A549 (cell line): ENCODE results near the gene ZNF865. TPM values are rescaled to one million over a fixed set of nuclear protein-coding genes. Genes with fewer than 3 reads are reported as not detected.
A peak's percentile ranks its signal among the peaks of the same experiment; 100 is the strongest.

ENCODE experiments used
- ATAC-seq, 2 experiments: fragments of 200-7000 bp in 1 of 2; fragments of >200 bp in 1 of 2; cut with Nextera tagmentation in 1 of 2; cut with Tn5 transposase in 1 of 2; 3 replicates each; pipeline versions ENCODE4 v1.8.0 to v1.9.1; 2018 to 2020; ENCODE audit warnings: mild to moderate bottlenecking in 1 of 2, moderate library complexity in 1 of 2
- CTCF ChIA-PET: fragments of 300-600 bp; sonication (Branson Sonifier 250); formaldehyde crosslinking; extraction: SDS; loops from one replicate; lab custom pipeline; 2021; ENCODE audit warnings: antibody characterized with exemption, inconsistent platforms; lab: Yijun Ruan, JAX
- POLR2A ChIA-PET: fragments of 350-600 bp; formaldehyde crosslinking; extraction: SDS; loops from one replicate; lab custom pipeline; 2021; ENCODE audit warnings: antibody characterized with exemption, inconsistent platforms; lab: Yijun Ruan, JAX
- DNase-seq, 2 experiments: peaks; one replicate each; pipeline versions ENCODE4 v3.0.0 to v3.0.0-alpha.2; 2011 to 2016; ENCODE audit warnings: low read depth in 1 of 2, low spot score in 1 of 2
- FAIRE-seq: peaks from 2 replicates; lab custom pipeline; 2011; peaks lifted over from hg19 to GRCh38; lab: Jason Lieb, UNC
- H3K27ac ChIP-seq, 2 experiments: fragments of >200 bp; sonication (Bioruptor Twin); formaldehyde crosslinking; 3 replicates each; pipeline ENCODE4 v1.5.1; 2016 to 2017
- H3K4me1 ChIP-seq: fragments of >200 bp; sonication (Bioruptor Twin); formaldehyde crosslinking; 3 replicates; pipeline ENCODE4 v1.6.1; 2016
- H3K4me2 ChIP-seq: fragments of >200 bp; sonication (Bioruptor Twin); formaldehyde crosslinking; 3 replicates; pipeline ENCODE4 v1.6.1; 2016
- H3K4me3 ChIP-seq: fragments of >200 bp; sonication (Bioruptor Twin); formaldehyde crosslinking; 3 replicates; pipeline ENCODE4 v1.5.1; 2016
- H3K9me3 ChIP-seq: fragments of >200 bp; sonication (Bioruptor Twin); formaldehyde crosslinking; 3 replicates; pipeline ENCODE4 v1.6.1; 2016
- BHLHE40 ChIP-seq: IDR thresholded peaks from 2 replicates; pipeline ENCODE4 v1.6.1; 2012; ENCODE audit warnings: low read depth, low read length, inconsistent platforms
- CBX2 ChIP-seq: fragments of 200-600 bp; sonication (generic); IDR thresholded peaks from 2 replicates; pipeline ENCODE4 v1.6.1; 2016; ENCODE audit warnings: low read depth, mild to moderate bottlenecking, borderline replicate concordance
- CEBPB ChIP-seq, 2 experiments: fragments of >200 bp in 1 of 2; sonication (Bioruptor Twin) in 1 of 2; formaldehyde crosslinking in 1 of 2; IDR thresholded peaks; 2 replicates each; pipeline ENCODE4 v1.6.1; 2012 to 2016
- CHD2 ChIP-seq: fragments of 150-350 bp; IDR thresholded peaks from 2 replicates; pipeline ENCODE4 v1.6.1; 2014; ENCODE audit warnings: low read length; ENCODE audit not compliant: partially characterized antibody
- CHD4 ChIP-seq: fragments of 200-600 bp; sonication (generic); IDR thresholded peaks from 2 replicates; pipeline ENCODE4 v1.6.1; 2016; ENCODE audit warnings: antibody characterized with exemption, mild to moderate bottlenecking, borderline replicate concordance
- EHMT2 ChIP-seq: fragments of 200-600 bp; sonication (generic); IDR thresholded peaks from 2 replicates; pipeline ENCODE4 v1.6.1; 2016; ENCODE audit warnings: antibody characterized with exemption, low read depth, mild to moderate bottlenecking, moderate library complexity
- ELK1 ChIP-seq: fragments of 150-350 bp; IDR thresholded peaks from 2 replicates; pipeline ENCODE4 v1.6.1; 2014; ENCODE audit warnings: low read depth, mild to moderate bottlenecking, low read length
- EP300 ChIP-seq, 2 experiments: fragments of >200 bp; sonication (Bioruptor Twin); formaldehyde crosslinking; IDR thresholded peaks; 2 replicates in 1 of 2; 3 replicates in 1 of 2; pipeline ENCODE4 v1.6.1; 2016 to 2017
- FOSB ChIP-seq: fragments of 250-450 bp; sonication (Bioruptor Pico); IDR thresholded peaks from 2 replicates; pipeline ENCODE4 v1.5.0; 2020; ENCODE audit warnings: mild to moderate bottlenecking, moderate library complexity
- FOSL2 ChIP-seq, 2 experiments: fragments of 450-650 bp in 1 of 2; fragments of >200 bp in 1 of 2; sonication (Bioruptor Twin) in 1 of 2; formaldehyde crosslinking; IDR thresholded peaks; 2 replicates each; pipeline versions ENCODE4 v1.5.0 to v1.6.1; 2016 to 2020; ENCODE audit warnings: mild to moderate bottlenecking in 1 of 2, moderate library complexity in 1 of 2
- GATA3 ChIP-seq: IDR thresholded peaks from 2 replicates; pipeline ENCODE4 v1.6.1; 2012; ENCODE audit warnings: borderline replicate concordance
- HES2 ChIP-seq: fragments of >200 bp; sonication (Bioruptor Twin); formaldehyde crosslinking; IDR thresholded peaks from 2 replicates; pipeline ENCODE4 v1.6.1; 2016
- HEYL ChIP-seq: fragments of 250-450 bp; sonication (Bioruptor Pico); IDR thresholded peaks from 2 replicates; pipeline ENCODE4 v1.8.0; 2021; ENCODE audit warnings: mild to moderate bottlenecking, moderate library complexity
- HOXA7 ChIP-seq: fragments of 250-450 bp; sonication (Bioruptor Pico); IDR thresholded peaks from 2 replicates; pipeline ENCODE4 v1.5.0; 2020; ENCODE audit warnings: mild to moderate bottlenecking, moderate library complexity
- HOXB13 ChIP-seq: fragments of 250-450 bp; sonication (Bioruptor Pico); IDR thresholded peaks from 2 replicates; pipeline ENCODE4 v1.5.0; 2020; ENCODE audit warnings: low read depth, mild to moderate bottlenecking, moderate library complexity
- HOXB5 ChIP-seq: fragments of 250-450 bp; sonication (Bioruptor Pico); IDR thresholded peaks from 2 replicates; pipeline ENCODE4 v1.5.0; 2020; ENCODE audit warnings: mild to moderate bottlenecking, moderate library complexity
- JUN ChIP-seq, 2 experiments: fragments of >200 bp; sonication (Bioruptor Twin); formaldehyde crosslinking; IDR thresholded peaks; 2 replicates in 1 of 2; 3 replicates in 1 of 2; pipeline ENCODE4 v1.6.1; 2016 to 2017
- KDM1A ChIP-seq: fragments of 200-600 bp; sonication (generic); IDR thresholded peaks from 2 replicates; pipeline ENCODE4 v1.6.1; 2016; ENCODE audit warnings: low read depth, mild to moderate bottlenecking
- MAFK ChIP-seq: fragments of 450-650 bp; IDR thresholded peaks from 2 replicates; pipeline ENCODE4 v1.6.1; 2014; ENCODE audit not compliant: partially characterized antibody
- NPAS2 ChIP-seq: fragments of 250-450 bp; sonication (Bioruptor Pico); IDR thresholded peaks from 2 replicates; pipeline ENCODE4 v1.8.0; 2022; ENCODE audit warnings: mild to moderate bottlenecking, moderate library complexity, borderline replicate concordance
- PBX3 ChIP-seq: IDR thresholded peaks from 2 replicates; pipeline ENCODE4 v1.6.1; 2012
- POLR2AphosphoS2 ChIP-seq: conservative IDR thresholded peaks from 2 replicates; pipeline ENCODE4 v1.6.1; 2012; ENCODE audit warnings: low read length, improper control_type of control experiment, inconsistent platforms
- RAD21 ChIP-seq, 2 experiments: fragments of >200 bp in 1 of 2; sonication (Bioruptor Twin) in 1 of 2; formaldehyde crosslinking in 1 of 2; IDR thresholded peaks in 1 of 2; conservative IDR thresholded peaks in 1 of 2; 2 replicates in 1 of 2; 3 replicates in 1 of 2; pipeline ENCODE4 v1.6.1; 2012 to 2018; ENCODE audit warnings: inconsistent platforms in 1 of 2
- RCOR1 ChIP-seq: fragments of 150-350 bp; IDR thresholded peaks from 2 replicates; pipeline ENCODE4 v1.6.1; 2014; ENCODE audit warnings: antibody characterized with exemption, low read length, low read depth
- RFX5 ChIP-seq: fragments of 450-650 bp; IDR thresholded peaks from 2 replicates; pipeline ENCODE4 v1.7.1; 2014; ENCODE audit warnings: antibody characterized with exemption, mild to moderate bottlenecking, moderate library complexity
- RNF2 ChIP-seq: fragments of 200-600 bp; sonication (generic); IDR thresholded peaks from 2 replicates; pipeline ENCODE4 v1.6.1; 2016; ENCODE audit warnings: low read depth, mild to moderate bottlenecking, antibody characterized with exemption, moderate library complexity, borderline replicate concordance
- SMC3 ChIP-seq: fragments of >200 bp; sonication (Bioruptor Twin); formaldehyde crosslinking; IDR thresholded peaks from 3 replicates; pipeline ENCODE4 v1.6.1; 2018; ENCODE audit warnings: inconsistent platforms
- TFCP2L1 ChIP-seq: fragments of 250-450 bp; sonication (Bioruptor Pico); IDR thresholded peaks from 2 replicates; pipeline ENCODE4 v1.5.0; 2021; ENCODE audit warnings: mild to moderate bottlenecking
- ZNF302 ChIP-seq: fragments of 250-450 bp; sonication (Bioruptor Pico); IDR thresholded peaks from 2 replicates; pipeline ENCODE4 v1.9.0; 2021; ENCODE audit warnings: inconsistent platforms, mild to moderate bottlenecking, moderate library complexity
- ZSCAN20 ChIP-seq: fragments of 250-450 bp; sonication (Bioruptor Pico); IDR thresholded peaks from 2 replicates; pipeline ENCODE4 v1.8.0; 2022; ENCODE audit warnings: mild to moderate bottlenecking, moderate library complexity
- WGBS: methylation state at CpG from one replicate; pipeline ENCODE4 v1.1.6; 2017; ENCODE audit errors: missing lambda C conversion rate; 5-methylcytosine and 5-hydroxymethylcytosine counted together
- polyA plus RNA-seq, 4 experiments: library from polyadenylated mRNA; depleted of rRNA in 3 of 4; stranded (reverse); fragments of >200 nt; fragmentation: RNase III in 1 of 4; extraction: RNeasy Plus Mini Kit Qiagen cat#74134 plus additional on column Dnase treatment in 1 of 4; gene quantifications; 2 replicates in 3 of 4; 3 replicates in 1 of 4; pipeline ENCODE4 v1.2.3, GENCODE V29; 2011 to 2017
- TF ChIP-seq, protein P1 (sequence below): fragments of 200-600 bp; sonication (generic); IDR thresholded peaks from 2 replicates; pipeline ENCODE4 v1.6.1; 2016; ENCODE audit warnings: antibody characterized with exemption, mild to moderate bottlenecking, moderate library complexity
- TF ChIP-seq, protein P2 (sequence below): fragments of 250-450 bp; sonication (Bioruptor Pico); IDR thresholded peaks from 2 replicates; pipeline ENCODE4 v1.5.0; 2021; ENCODE audit warnings: mild to moderate bottlenecking, moderate library complexity, borderline replicate concordance

ZNF865 gene
- polyA plus RNA-seq, 2 of the 4 experiments (the other 2 are of a cell fraction), result 2.1 to 7.9 TPM

- 8% methylated on average over 42 of the region's 56 CpGs for WGBS
- ChIA-PET CTCF (interaction anchor here (1.3 to 6.3 kb wide), 5 partner anchors 10 to 139 kb away, joined by 3 to 70 read pairs (median 11); no protein-coding TSS in a partner anchor), POLR2A (interaction anchor here (1.0 to 4.1 kb wide), 3 partner anchors 11 to 39 kb away, joined by 4 to 25 read pairs (median 4); partner anchors contain the start of gene U2AF2)
- ATAC-seq (peak; percentile 45 to 65), DNase-seq (peak; percentile 86 to 97), FAIRE-seq (no peak)
- Histone ChIP-seq H3K27ac (peak within 1 kb of the TSS; percentile 92 to 97), H3K4me3 (peak within 1 kb of the TSS; percentile 63), H3K9me3 (no peaks in the 10 kb centered on the region), H3K4me1 (peaks cover 38% of the 10 kb centered on the region), H3K4me2 (peak within 1 kb of the TSS; percentile 100)
- no peak for TF ChIP-seq ELK1
- no peak for TF ChIP-seq RCOR1
- TF ChIP-seq, protein P1, sequence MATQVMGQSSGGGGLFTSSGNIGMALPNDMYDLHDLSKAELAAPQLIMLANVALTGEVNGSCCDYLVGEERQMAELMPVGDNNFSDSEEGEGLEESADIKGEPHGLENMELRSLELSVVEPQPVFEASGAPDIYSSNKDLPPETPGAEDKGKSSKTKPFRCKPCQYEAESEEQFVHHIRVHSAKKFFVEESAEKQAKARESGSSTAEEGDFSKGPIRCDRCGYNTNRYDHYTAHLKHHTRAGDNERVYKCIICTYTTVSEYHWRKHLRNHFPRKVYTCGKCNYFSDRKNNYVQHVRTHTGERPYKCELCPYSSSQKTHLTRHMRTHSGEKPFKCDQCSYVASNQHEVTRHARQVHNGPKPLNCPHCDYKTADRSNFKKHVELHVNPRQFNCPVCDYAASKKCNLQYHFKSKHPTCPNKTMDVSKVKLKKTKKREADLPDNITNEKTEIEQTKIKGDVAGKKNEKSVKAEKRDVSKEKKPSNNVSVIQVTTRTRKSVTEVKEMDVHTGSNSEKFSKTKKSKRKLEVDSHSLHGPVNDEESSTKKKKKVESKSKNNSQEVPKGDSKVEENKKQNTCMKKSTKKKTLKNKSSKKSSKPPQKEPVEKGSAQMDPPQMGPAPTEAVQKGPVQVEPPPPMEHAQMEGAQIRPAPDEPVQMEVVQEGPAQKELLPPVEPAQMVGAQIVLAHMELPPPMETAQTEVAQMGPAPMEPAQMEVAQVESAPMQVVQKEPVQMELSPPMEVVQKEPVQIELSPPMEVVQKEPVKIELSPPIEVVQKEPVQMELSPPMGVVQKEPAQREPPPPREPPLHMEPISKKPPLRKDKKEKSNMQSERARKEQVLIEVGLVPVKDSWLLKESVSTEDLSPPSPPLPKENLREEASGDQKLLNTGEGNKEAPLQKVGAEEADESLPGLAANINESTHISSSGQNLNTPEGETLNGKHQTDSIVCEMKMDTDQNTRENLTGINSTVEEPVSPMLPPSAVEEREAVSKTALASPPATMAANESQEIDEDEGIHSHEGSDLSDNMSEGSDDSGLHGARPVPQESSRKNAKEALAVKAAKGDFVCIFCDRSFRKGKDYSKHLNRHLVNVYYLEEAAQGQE, result no peak
- TF ChIP-seq, protein P2, sequence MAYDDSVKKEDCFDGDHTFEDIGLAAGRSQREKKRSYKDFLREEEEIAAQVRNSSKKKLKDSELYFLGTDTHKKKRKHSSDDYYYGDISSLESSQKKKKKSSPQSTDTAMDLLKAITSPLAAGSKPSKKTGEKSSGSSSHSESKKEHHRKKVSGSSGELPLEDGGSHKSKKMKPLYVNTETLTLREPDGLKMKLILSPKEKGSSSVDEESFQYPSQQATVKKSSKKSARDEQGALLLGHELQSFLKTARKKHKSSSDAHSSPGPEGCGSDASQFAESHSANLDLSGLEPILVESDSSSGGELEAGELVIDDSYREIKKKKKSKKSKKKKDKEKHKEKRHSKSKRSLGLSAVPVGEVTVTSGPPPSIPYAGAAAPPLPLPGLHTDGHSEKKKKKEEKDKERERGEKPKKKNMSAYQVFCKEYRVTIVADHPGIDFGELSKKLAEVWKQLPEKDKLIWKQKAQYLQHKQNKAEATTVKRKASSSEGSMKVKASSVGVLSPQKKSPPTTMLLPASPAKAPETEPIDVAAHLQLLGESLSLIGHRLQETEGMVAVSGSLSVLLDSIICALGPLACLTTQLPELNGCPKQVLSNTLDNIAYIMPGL (CRISPR knock-in tag), result peak; percentile 20; the same call in 1 of the 2 replicates
- no peak; the same call in 1 of the 2 replicates for TF ChIP-seq GATA3
- no peak for TF ChIP-seq POLR2AphosphoS2
- TF ChIP-seq HOXA7 (CRISPR knock-in tag), result no peak
- TF ChIP-seq HES2, result no peak
- no peak for TF ChIP-seq HOXB13 (CRISPR knock-in tag)
- no peak for TF ChIP-seq CEBPB (IDR thresholded peaks at IDR 0.05)
- TF ChIP-seq RAD21 (conservative IDR thresholded peaks at IDR 0.05 in 1 of 2, IDR thresholded peaks at IDR 0.05 in 1 of 2), result no peak
- TF ChIP-seq EP300 (IDR thresholded peaks at IDR 0.05), result no peak
- peak; percentile 93 for TF ChIP-seq PBX3
- no peak; the same call in 1 of the 2 replicates for TF ChIP-seq BHLHE40
- no peak for TF ChIP-seq NPAS2
- no peak for TF ChIP-seq SMC3
- TF ChIP-seq CBX2, result no peak
- TF ChIP-seq HOXB5 (CRISPR knock-in tag), result no peak
- no peak for TF ChIP-seq FOSB (CRISPR knock-in tag)
- TF ChIP-seq CHD2, result no peak
- TF ChIP-seq ZNF302 (CRISPR knock-in tag), result no peak
- TF ChIP-seq HEYL (CRISPR knock-in tag), result no peak
- TF ChIP-seq FOSL2 (IDR thresholded peaks at IDR 0.05), result no peak
- peak; percentile 40; the same call in 1 of the 2 replicates for TF ChIP-seq FOSL2 (CRISPR knock-in tag; IDR thresholded peaks at IDR 0.05)
- no peak for TF ChIP-seq CHD4
- TF ChIP-seq KDM1A, result no peak
- peak; percentile 82 to 97; a peak in 4 of 5 replicates for TF ChIP-seq JUN (IDR thresholded peaks at IDR 0.05)
- TF ChIP-seq MAFK, result no peak
- TF ChIP-seq RFX5, result no peak
- no peak for TF ChIP-seq ZSCAN20 (CRISPR knock-in tag)
- no peak for TF ChIP-seq TFCP2L1 (CRISPR knock-in tag)
- no peak for TF ChIP-seq RNF2
- no peak for TF ChIP-seq EHMT2
Measured at GRCh38 chr19:55643003-55643886, 37.8 kb downstream of the ZNF865 start, which contains the start of gene ZNF581. Gene ZNF581, plus strand, starts transcription at chr19:55643649. Its CDS starts 923 bp downstream, at chr19:55644572.
